BJ (cell line): ENCODE measurements around the gene RENBP. TPM values are rescaled to one million over a fixed set of nuclear protein-coding genes. Genes with fewer than 3 reads are reported as not detected.
A peak's percentile ranks its signal among the peaks of the same experiment; 100 is the strongest.

Experiments
- CTCF ChIA-PET: fragments of 350-600 bp; formaldehyde crosslinking; extraction: SDS; loops from one replicate; lab custom pipeline; 2021; ENCODE audit warnings: antibody characterized with exemption, inconsistent platforms; lab: Yijun Ruan, JAX
- POLR2A ChIA-PET: fragments of 300-600 bp; sonication (Branson Sonifier 250); formaldehyde crosslinking; extraction: SDS; loops from one replicate; lab custom pipeline; 2021; ENCODE audit warnings: antibody characterized with exemption; lab: Charles Lee
- DNase-seq: peaks from one replicate; pipeline ENCODE4 v3.0.0-alpha.2; 2011; ENCODE audit warnings: low read depth
- H3K27me3 ChIP-seq: 2 replicates; pipeline ENCODE4 v1.6.0; 2011; ENCODE audit warnings: low read length; ENCODE audit not compliant: control insufficient read depth, insufficient read depth
- H3K36me3 ChIP-seq: 2 replicates; pipeline ENCODE4 v1.5.1; 2011; ENCODE audit warnings: low read length; ENCODE audit not compliant: control insufficient read depth, insufficient read depth
- H3K4me3 ChIP-seq: 2 replicates; pipeline ENCODE4 v1.5.1; 2011; ENCODE audit warnings: low read depth, mild to moderate bottlenecking, control low read depth, low read length
- polyA plus RNA-seq: library from polyadenylated mRNA; depleted of rRNA; stranded (reverse); fragments of >200 nt; gene quantifications from 2 replicates; pipeline ENCODE4 v1.2.3, GENCODE V29; 2011; rRNA removed
- small RNA-seq: library from RNA; depleted of rRNA; stranded (forward); fragments of <200 nt; gene quantifications from one replicate; pipeline ENCODE3, GENCODE V24; 2012; ENCODE audit warnings: low replicate concordance, low read depth; ENCODE audit not compliant: insufficient read length
- TF ChIP-seq, protein P1 (sequence below): IDR thresholded peaks from 2 replicates; pipeline ENCODE4 v1.5.1; 2011; ENCODE audit warnings: low read depth, mild to moderate bottlenecking, control low read depth, inconsistent platforms, low read length, moderate library complexity; ENCODE audit not compliant: insufficient read depth

RENBP gene
- polyA plus RNA-seq, 1 experiment: 0.43 TPM

DNA sequence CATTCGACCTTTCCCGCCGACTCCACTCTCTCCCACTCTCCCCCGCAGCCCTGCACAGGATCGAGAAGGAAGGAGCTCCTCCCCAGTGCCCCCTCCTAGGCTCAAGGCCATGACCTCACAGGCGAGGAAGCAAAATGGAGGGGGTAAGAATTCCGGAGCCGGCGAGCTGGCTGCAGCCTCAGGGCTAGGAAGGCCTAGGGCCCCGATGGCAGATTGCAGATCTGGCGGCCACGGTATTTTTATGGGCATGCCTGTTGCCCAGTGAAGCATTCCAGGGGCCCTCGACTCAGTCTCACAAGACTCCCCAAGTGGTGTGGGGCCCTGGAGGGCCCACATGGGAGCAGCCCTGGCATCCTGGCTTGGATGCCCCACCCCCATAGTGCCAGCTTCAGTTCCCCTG is 57.5 kb downstream of the RENBP start:
- CTCF ChIA-PET: interaction anchor here (1.0 kb wide), 1 partner anchor 13 kb away, joined by 4 read pairs; no protein-coding TSS in a partner anchor

DNA sequence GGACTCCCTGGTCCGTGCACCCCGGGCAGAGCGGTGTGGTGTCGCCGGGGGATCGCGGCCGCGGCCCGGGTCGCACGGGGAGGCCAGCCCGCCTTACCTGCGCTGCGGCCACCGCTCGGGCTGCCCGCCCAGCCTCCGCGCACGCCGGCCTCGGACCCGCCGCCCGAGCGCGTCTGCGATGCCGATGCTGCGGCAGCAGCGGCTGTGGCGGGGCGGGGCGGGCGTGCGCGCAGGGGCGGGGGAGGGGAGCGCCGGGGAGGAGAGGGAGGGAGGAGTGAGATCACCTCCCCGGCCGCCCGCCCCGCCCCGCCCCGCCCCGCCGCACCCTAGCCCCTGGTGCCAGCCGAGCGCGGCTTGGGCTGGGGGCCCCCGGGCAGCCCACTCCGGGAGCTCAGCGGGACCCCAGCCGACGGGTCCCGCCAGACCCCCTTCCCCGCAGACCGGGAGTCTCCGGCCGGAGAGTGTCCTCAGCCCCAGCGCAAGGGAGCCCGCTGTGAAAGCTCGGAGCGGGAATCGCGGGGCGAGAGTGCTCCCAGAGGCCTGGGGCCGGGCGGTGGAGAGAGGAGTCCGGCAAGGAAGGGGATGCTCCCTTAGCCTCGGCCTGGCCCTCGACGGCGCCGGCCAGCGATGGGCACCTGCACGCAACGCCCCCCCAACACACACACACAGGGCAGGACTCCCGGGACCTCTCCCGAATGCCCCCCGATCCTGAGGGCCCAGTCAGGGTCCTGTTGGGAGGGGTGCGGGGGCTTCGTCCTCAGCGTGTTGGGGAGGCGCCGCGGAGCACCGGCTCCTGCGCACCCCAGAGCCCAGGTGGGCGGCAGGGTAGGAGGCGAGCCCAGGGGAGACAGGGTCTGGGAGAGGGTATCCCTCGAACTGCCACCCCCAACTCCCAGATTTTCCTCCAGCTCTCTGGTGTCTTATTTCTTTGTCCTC is 58.2 kb downstream of the RENBP start, which contains the start of gene L1CAM:
Gene L1CAM, minus strand, starts transcription at position 206 of the 936 bp plus-strand sequence. CDS start 10,337 bp downstream, outside the sequence.
- TF ChIP-seq, protein P1, sequence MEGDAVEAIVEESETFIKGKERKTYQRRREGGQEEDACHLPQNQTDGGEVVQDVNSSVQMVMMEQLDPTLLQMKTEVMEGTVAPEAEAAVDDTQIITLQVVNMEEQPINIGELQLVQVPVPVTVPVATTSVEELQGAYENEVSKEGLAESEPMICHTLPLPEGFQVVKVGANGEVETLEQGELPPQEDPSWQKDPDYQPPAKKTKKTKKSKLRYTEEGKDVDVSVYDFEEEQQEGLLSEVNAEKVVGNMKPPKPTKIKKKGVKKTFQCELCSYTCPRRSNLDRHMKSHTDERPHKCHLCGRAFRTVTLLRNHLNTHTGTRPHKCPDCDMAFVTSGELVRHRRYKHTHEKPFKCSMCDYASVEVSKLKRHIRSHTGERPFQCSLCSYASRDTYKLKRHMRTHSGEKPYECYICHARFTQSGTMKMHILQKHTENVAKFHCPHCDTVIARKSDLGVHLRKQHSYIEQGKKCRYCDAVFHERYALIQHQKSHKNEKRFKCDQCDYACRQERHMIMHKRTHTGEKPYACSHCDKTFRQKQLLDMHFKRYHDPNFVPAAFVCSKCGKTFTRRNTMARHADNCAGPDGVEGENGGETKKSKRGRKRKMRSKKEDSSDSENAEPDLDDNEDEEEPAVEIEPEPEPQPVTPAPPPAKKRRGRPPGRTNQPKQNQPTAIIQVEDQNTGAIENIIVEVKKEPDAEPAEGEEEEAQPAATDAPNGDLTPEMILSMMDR: no peak
- CTCF ChIA-PET: interaction anchor here (1.0 kb wide), 1 partner anchor 14 kb away, joined by 4 read pairs; no protein-coding TSS in a partner anchor
- DNase-seq: no peak
- Histone ChIP-seq H3K27me3 (no peaks in the 10 kb centered on the region), H3K36me3 (peaks cover 1% of the 10 kb centered on the region; the same call in 1 of the 2 replicates), H3K4me3 (peak within 1 kb of the TSS; percentile 56)
- POLR2A ChIA-PET: no interaction called here

More for the DNA sequence above, 57.5 kb downstream of the RENBP start:
- TF ChIP-seq, protein P1: no peak
- no peaks in the 10 kb centered on the region for H3K27me3 ChIP-seq
- no peaks in the 10 kb centered on the region for H3K36me3 ChIP-seq
- no peak for DNase-seq
- no peak overlapping the region for H3K4me3 ChIP-seq
- POLR2A ChIA-PET: no interaction called here

Small RNA genes within 50 kb of the gene (small RNA-seq; reads per million reads assigned to genes)
- not detected for gene MIR3202-1

Other genes starting within 250 kb of the RENBP start
- 204 and 222 TPM in 2 replicates for gene BCAP31, start 220.3 kb downstream of the RENBP start, polyA plus RNA-seq
- gene ABCD1, start 219.8 kb downstream of the RENBP start, polyA plus RNA-seq: 4.3 and 9.2 TPM in 2 replicates
- 4.7 and 8.2 TPM in 2 replicates for gene PLXNB3, start 180.4 kb downstream of the RENBP start, polyA plus RNA-seq
- 0.44 and 1.1 TPM in 2 replicates for gene SRPK3, start 163.6 kb downstream of the RENBP start, polyA plus RNA-seq
- 52.8 and 99.2 TPM in 2 replicates for gene IDH3G, start 150.3 kb downstream of the RENBP start, polyA plus RNA-seq
- gene SSR4, start 150.0 kb downstream of the RENBP start, polyA plus RNA-seq: 455 and 598 TPM in 2 replicates
- 0.49 and 0.82 TPM in 2 replicates for gene PDZD4, start 114.1 kb downstream of the RENBP start, polyA plus RNA-seq
- 23.5 and 62.0 TPM in 2 replicates for gene L1CAM, start 58.5 kb downstream of the RENBP start, polyA plus RNA-seq
- gene AVPR2, start 40.0 kb downstream of the RENBP start, polyA plus RNA-seq: not detected in 2 replicates
- gene ARHGAP4, start 18.4 kb downstream of the RENBP start, polyA plus RNA-seq: 0.39 and 0.82 TPM in 2 replicates
- gene NAA10, start 9.6 kb downstream of the RENBP start, polyA plus RNA-seq: 61.4 and 76.0 TPM in 2 replicates
- gene HCFC1, start 27.2 kb upstream of the RENBP start, polyA plus RNA-seq: 2.5 and 3.3 TPM in 2 replicates
- gene TMEM187, start 28.1 kb upstream of the RENBP start, polyA plus RNA-seq: 6.0 and 8.7 TPM in 2 replicates
- gene IRAK1, start 75.3 kb upstream of the RENBP start, polyA plus RNA-seq: 33.4 and 42.6 TPM in 2 replicates
- gene MECP2, start 153.1 kb upstream of the RENBP start, polyA plus RNA-seq: 10.9 and 11.9 TPM in 2 replicates
- not detected in 2 replicates for gene OPN1LW, start 199.6 kb upstream of the RENBP start, polyA plus RNA-seq
- gene OPN1MW, start 238.0 kb upstream of the RENBP start, polyA plus RNA-seq: not detected in 2 replicates